ENCODE results near the gene ADAMTSL1.

Gene ADAMTSL1, protein sequence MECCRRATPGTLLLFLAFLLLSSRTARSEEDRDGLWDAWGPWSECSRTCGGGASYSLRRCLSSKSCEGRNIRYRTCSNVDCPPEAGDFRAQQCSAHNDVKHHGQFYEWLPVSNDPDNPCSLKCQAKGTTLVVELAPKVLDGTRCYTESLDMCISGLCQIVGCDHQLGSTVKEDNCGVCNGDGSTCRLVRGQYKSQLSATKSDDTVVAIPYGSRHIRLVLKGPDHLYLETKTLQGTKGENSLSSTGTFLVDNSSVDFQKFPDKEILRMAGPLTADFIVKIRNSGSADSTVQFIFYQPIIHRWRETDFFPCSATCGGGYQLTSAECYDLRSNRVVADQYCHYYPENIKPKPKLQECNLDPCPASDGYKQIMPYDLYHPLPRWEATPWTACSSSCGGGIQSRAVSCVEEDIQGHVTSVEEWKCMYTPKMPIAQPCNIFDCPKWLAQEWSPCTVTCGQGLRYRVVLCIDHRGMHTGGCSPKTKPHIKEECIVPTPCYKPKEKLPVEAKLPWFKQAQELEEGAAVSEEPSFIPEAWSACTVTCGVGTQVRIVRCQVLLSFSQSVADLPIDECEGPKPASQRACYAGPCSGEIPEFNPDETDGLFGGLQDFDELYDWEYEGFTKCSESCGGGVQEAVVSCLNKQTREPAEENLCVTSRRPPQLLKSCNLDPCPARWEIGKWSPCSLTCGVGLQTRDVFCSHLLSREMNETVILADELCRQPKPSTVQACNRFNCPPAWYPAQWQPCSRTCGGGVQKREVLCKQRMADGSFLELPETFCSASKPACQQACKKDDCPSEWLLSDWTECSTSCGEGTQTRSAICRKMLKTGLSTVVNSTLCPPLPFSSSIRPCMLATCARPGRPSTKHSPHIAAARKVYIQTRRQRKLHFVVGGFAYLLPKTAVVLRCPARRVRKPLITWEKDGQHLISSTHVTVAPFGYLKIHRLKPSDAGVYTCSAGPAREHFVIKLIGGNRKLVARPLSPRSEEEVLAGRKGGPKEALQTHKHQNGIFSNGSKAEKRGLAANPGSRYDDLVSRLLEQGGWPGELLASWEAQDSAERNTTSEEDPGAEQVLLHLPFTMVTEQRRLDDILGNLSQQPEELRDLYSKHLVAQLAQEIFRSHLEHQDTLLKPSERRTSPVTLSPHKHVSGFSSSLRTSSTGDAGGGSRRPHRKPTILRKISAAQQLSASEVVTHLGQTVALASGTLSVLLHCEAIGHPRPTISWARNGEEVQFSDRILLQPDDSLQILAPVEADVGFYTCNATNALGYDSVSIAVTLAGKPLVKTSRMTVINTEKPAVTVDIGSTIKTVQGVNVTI (N-terminal part only)

GRCh38 chr9:18473652-18474279, at the start of gene ADAMTSL1:
ADAMTSL1 (plus strand) TSS chr9:18474153; CDS start chr9:18474233, 80 bp downstream.
- no peak for ATAC-seq

DNA sequence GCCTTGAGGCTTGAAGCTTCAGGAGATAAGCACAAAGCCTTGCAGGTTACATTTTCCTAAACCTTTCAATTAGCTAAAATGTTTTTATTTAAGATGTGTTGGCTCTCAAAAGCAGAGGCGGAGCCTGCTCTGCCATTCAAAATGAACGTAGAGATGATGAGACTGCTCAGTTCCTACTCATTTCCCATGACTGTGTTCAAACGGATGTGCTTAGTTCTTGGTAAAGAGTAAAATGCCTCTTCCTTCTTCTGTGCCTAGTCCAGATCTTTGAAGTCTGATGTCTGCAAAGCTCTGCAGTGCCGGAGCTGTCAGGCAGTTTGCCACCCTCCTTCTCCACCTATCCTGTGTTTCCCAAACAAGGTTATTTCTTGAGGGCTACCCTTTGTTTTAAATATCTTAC, 46.3 kb upstream of the ADAMTSL1 start:
- ATAC-seq: no peak

GRCh38 chr9:18428661-18429060, 45.3 kb upstream of the ADAMTSL1 start:
- no peak for ATAC-seq

DNA sequence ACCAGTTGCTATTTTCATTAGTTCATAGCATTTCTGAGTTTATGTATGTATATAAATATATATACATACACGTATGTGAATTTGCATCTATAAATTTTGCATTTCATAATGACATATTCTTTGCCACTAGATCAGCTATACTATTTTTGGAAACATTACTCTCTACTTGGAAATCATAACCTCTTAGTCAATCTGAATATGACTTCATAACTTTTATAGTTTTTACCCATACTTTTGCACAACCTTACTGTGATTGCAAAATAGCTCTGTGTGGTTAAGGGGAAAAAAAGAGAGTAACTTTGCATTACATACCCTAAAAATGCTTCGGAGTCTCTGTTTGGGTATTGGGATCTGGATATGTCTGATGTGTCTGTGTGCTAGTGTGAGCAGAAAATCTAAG, 44.9 kb upstream of the ADAMTSL1 start:
- no peak for ATAC-seq

DNA sequence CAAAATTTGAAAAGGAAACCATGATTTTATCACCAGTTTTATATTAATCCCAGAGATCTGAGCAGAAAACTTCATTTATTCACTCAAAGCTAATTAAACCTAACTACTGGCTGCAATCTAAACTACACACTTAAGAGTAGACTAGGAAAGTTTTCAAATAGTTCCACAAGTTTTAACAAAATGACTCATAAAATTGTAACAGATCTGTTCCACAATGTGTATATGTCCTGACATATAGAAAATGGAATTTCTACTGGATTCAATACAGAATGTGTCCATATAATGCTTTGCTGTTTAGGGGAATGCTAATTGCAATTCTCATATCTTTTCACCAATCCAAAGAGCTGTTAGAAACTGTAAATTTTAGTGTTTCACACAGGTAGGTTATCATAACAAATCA, 40.3 kb upstream of the ADAMTSL1 start:
- no peak for ATAC-seq

DNA sequence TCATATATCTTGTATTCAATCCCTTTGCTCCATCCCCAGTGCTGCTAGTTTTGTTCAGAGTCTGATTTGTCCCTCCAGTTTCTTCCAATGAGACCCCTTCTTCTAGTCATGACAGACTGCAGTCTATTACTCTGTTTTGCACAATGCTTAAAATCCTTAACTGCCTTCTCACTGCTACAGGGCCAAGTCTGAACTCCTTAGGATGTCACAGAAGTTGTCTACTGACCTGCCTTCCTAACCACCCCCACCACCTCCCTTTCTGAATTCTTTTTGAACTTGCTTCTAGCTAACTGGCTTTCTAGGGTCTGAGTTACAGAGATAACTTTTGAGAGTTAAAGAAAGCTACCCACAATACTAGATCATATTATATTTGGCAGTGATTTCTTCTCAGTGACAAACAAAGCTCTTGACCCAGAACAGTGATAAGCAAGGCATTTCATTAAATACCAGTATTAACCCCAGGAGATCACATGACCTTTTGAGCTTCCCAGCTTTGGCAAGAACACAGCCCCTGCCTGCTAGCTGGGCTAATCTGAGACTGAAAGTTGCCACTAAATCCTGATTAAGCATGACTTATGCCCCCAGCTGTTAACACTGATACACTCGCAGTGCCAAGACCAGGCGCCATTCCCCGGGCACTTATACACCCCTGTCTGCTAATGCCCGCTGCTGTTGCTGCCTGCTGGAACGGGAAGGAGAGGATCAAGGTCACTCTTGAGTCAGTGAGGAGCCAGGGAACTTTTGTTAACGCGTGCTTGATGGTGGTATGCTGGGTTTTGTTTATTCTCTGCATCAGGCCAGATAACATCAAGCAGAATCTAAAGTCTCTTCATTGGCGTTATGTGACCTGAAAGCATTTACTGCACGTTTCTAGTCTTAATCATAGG, 36.4 kb upstream of the ADAMTSL1 start:
- no peak for ATAC-seq

DNA sequence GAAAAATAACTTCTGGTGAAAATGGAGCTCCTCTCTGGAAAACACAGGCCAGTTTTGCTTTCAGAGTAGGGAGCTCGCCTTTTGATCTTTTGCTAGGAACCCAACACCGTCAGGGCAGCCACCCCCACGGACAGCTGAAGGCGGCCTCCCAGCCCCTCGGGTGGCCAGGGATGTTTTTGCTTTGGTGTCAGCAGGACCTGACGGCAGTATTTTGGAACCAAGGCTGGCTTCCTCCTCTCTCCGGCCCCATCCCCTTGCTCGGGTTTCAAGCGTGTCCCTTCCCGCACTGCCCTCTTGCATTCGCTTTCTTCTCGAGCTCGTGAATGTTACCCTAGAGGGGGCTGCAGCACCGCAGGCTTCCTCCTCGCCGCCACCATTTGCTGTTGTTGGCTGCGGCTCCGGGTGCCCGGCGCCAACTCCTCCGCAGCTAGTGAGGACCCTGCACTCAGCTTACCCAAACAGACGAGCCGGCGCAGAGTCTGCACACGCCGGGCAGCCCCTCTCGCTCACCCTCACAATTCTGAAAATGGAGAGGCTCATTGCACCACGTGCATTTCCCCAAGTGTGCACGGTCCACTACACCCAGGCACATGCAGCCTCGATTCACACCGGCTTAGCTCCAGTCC, 35.5 kb upstream of the ADAMTSL1 start:
- ATAC-seq: no peak

GRCh38 chr9:18438951-18439350, 35.0 kb upstream of the ADAMTSL1 start:
- ATAC-seq: no peak

DNA sequence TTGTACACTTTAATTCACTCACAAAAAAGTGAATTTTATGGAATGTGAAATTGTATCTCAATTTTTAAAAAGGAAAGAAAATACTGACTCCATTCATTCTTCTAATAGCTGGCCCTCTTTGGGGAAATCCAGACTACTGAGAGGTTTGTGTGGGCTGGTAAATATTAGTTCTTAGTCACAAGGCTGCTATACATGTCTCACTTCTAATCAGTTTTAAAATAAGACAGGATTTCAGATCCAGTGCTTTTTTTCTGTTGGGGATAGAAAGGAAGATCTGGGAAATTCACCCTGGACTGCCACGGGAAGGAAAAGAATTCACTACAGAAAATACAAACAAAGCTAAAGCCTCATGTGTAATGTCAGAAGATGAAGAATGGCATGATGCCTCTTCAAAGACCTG, 32.7 kb upstream of the ADAMTSL1 start:
- no peak for ATAC-seq

DNA sequence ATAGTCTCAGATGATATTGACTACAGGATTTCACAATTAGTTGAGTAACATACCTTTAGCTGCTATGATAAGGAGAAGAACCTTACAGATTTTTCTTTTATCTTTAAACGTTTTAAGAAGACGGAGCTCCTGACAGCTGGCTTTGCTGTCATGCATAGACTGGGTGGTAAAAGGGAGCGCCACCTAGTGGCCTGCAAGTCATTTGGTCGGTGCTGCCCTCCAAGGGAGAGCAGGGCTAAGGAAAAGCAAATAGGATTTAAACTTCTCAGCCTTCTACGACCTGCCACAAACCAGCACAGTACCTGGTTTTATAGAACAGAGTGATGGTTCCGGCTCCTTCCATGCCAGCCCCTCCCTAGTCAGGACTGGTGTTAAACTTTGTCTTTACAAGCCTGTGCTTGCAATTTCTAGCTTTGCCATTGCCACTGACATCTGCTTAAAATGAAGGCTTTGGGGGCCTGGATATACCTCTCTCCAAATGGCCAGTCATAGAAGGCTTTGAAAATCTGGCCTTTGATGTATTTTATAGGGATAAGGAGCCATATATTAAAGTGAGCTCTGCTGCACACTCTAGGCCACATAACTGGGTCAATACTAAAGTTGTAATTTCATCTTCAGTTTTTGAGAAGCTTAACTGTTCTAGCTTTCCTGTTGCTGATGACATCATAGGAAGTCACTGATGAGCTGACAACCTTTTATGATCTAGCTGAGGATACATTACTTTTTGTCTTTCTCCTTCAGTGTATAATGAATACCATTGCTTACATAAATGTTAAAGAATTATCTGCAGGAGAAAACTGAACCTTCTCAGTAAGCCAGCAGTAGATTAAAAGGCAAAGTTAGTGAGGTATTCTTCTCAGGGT, 31.1 kb upstream of the ADAMTSL1 start:
- ATAC-seq: peak; percentile 53 to 60

DNA sequence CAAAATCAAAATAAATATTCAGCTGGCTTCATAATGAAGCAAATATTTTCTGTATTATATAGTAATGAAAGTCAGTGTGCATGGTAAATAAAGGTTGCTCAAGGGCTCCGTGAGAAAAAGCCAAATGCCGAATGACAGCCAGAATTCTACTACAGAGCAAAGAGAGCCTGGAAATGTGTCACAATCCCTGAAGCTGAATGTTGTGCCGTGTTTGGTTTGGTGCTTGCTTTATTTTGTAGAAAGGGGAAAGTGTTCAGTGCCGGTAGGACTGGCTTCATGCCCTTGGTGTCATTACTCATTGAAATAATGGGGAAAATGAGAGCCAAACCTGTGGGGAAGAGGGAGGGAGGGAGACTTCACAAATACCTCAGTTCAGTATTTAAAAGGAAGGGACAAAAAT, 26.8 kb upstream of the ADAMTSL1 start:
- ATAC-seq: no peak

- no peak for ATAC-seq
These were observed 26.4 kb upstream of the ADAMTSL1 start for GRCh38 chr9:18447541-18447940.

- no peak for ATAC-seq
These were observed 25.9 kb upstream of the ADAMTSL1 start for GRCh38 chr9:18448101-18448500.

- ATAC-seq: no peak
These were observed 22.5 kb upstream of the ADAMTSL1 start for GRCh38 chr9:18451406-18451805.

GRCh38 chr9:18452276-18452675, 21.7 kb upstream of the ADAMTSL1 start:
- ATAC-seq: no peak

- ATAC-seq: no peak
These were observed 17.2 kb upstream of the ADAMTSL1 start for GRCh38 chr9:18456624-18457237.

- no peak for ATAC-seq
These were observed 16.4 kb upstream of the ADAMTSL1 start for GRCh38 chr9:18457510-18457909.

GRCh38 chr9:18459962-18460584, 13.9 kb upstream of the ADAMTSL1 start:
- no peak for ATAC-seq

DNA sequence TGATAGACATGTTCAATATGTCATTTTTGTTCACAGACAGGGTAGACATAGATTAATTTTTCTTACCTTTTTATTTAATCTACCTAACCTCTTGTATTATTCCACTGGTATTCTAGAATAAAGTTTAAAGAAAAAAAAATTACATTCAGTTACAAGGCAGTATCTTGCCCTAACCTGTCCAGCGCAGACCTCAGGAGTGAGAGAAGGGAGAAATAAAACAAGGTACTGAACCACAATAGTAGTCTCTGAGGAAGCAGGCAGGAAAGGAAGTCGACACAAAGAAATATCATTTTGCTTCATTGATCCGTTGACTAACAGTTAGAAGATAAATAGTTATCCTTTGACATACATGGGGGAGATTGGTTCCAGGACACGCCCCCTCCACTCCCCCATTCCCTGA, 12.5 kb upstream of the ADAMTSL1 start:
- no peak for ATAC-seq
